Measurements from ENCODE around the gene DCC. TPM values are rescaled to one million over a fixed set of nuclear protein-coding genes. Genes with fewer than 3 reads are reported as not detected.

Gene DCC
- polyA plus RNA-seq, 1 experiment: 0.67 TPM

- POLR2A ChIA-PET: no interaction called here
- no peak overlapping the region for H3K4me3 ChIP-seq (ENCODE audit: low read depth, low read length)
- no peaks in the 10 kb centered on the region; the same call in 1 of the 2 replicates for H3K9me3 ChIP-seq (ENCODE audit: control insufficient read depth, insufficient read depth, low read length)
- H3K27me3 ChIP-seq (ENCODE audit: control insufficient read depth, insufficient read depth, low read length): no peaks in the 10 kb centered on the region
- CTCF ChIA-PET: no interaction called here
- DNase-seq (ENCODE audit: low read depth, low spot score): no peak
- no peak for TF ChIP-seq CTCF (IDR thresholded peaks at IDR 0.05; ENCODE audit: low read depth, low read length)
- H3K27ac ChIP-seq (ENCODE audit: low read depth, low read length): no peak overlapping the region
Measured at GRCh38 chr18:52850031-52850560, 510.1 kb downstream of the DCC start.

- POLR2A ChIA-PET: no interaction called here
Measured at GRCh38 chr18:52861558-52861957, 521.6 kb downstream of the DCC start.

GRCh38 chr18:52869349-52869923 lies 529.4 kb downstream of the DCC start:
- Histone ChIP-seq H3K9me3 (ENCODE audit: control insufficient read depth, insufficient read depth, low read length) (peaks cover 19% of the 10 kb centered on the region), H3K27ac (ENCODE audit: low read depth, low read length) (no peak overlapping the region), H3K27me3 (ENCODE audit: control insufficient read depth, insufficient read depth, low read length) (no peaks in the 10 kb centered on the region), H3K4me3 (ENCODE audit: low read depth, low read length) (no peak overlapping the region)
- no peak for TF ChIP-seq CTCF (IDR thresholded peaks at IDR 0.05; ENCODE audit: low read depth, low read length)
- DNase-seq (ENCODE audit: low read depth, low spot score): no peak
- POLR2A ChIA-PET: no interaction called here
- CTCF ChIA-PET: no interaction called here

More at GRCh38 chr18:52861558-52861957, 521.6 kb downstream of the DCC start:
- Histone ChIP-seq H3K27ac (ENCODE audit: low read depth, low read length) (no peak overlapping the region), H3K27me3 (ENCODE audit: control insufficient read depth, insufficient read depth, low read length) (no peaks in the 10 kb centered on the region), H3K4me3 (ENCODE audit: low read depth, low read length) (no peak overlapping the region), H3K9me3 (ENCODE audit: control insufficient read depth, insufficient read depth, low read length) (peaks cover 3% of the 10 kb centered on the region)
- TF ChIP-seq CTCF (IDR thresholded peaks at IDR 0.05; ENCODE audit: low read depth, low read length): no peak
- no peak for DNase-seq (ENCODE audit: low read depth, low spot score)
- CTCF ChIA-PET: interaction anchor here (1.0 kb wide), 1 partner anchor 12 kb away, joined by 3 read pairs; no protein-coding TSS in a partner anchor

GRCh38 chr18:52869942-52870907 lies 530.2 kb downstream of the DCC start:
- ChIA-PET CTCF (no interaction called here), POLR2A (no interaction called here)
- Histone ChIP-seq H3K27ac (ENCODE audit: low read depth, low read length) (no peak overlapping the region), H3K9me3 (ENCODE audit: control insufficient read depth, insufficient read depth, low read length) (peaks cover 19% of the 10 kb centered on the region), H3K27me3 (ENCODE audit: control insufficient read depth, insufficient read depth, low read length) (no peaks in the 10 kb centered on the region), H3K4me3 (ENCODE audit: low read depth, low read length) (no peak overlapping the region)
- TF ChIP-seq CTCF (IDR thresholded peaks at IDR 0.05; ENCODE audit: low read depth, low read length): no peak
- no peak for DNase-seq (ENCODE audit: low read depth, low spot score)

GRCh38 chr18:52874774-52875173 lies 534.8 kb downstream of the DCC start:
- Histone ChIP-seq H3K9me3 (ENCODE audit: control insufficient read depth, insufficient read depth, low read length) (peaks cover 6% of the 10 kb centered on the region), H3K4me3 (ENCODE audit: low read depth, low read length) (no peak overlapping the region), H3K27me3 (ENCODE audit: control insufficient read depth, insufficient read depth, low read length) (no peaks in the 10 kb centered on the region), H3K27ac (ENCODE audit: low read depth, low read length) (no peak overlapping the region)
- TF ChIP-seq CTCF (IDR thresholded peaks at IDR 0.05; ENCODE audit: low read depth, low read length): no peak
- no peak for DNase-seq (ENCODE audit: low read depth, low spot score)
- ChIA-PET CTCF (no interaction called here), POLR2A (no interaction called here)

All from AG04450 (cell line).